ENCODE measurements around the gene DGKG.

- no peak for TF ChIP-seq BDP1 (IDR thresholded peaks at IDR 0.05; ENCODE audit: insufficient read depth, insufficient read length)
- TF ChIP-seq EZH2 (IDR thresholded peaks at IDR 0.05; ENCODE audit: borderline replicate concordance, low read depth, low read length), result no peak
- TF ChIP-seq NBN (IDR thresholded peaks at IDR 0.05; ENCODE audit: low read depth), result no peak
Measured at GRCh38 chr3:186189492-186189891, 172.5 kb downstream of the DGKG start.
